IMR-90 (cell line): ENCODE measurements around the gene GJA8.

Experiments
- CEBPB ChIP-seq: IDR thresholded peaks from 2 replicates; pipeline ENCODE4 v1.6.1; 2012; ENCODE audit warnings: low read depth, low read length, improper control_type of control experiment
- CHD1 ChIP-seq: IDR thresholded peaks from 2 replicates; pipeline ENCODE4 v1.6.1; 2012; ENCODE audit warnings: low read depth, low read length, improper control_type of control experiment
- CTCF ChIP-seq: conservative IDR thresholded peaks from 2 replicates; pipeline ENCODE4 v1.5.1; 2012; ENCODE audit warnings: mild to moderate bottlenecking, low read depth, low read length, improper control_type of control experiment
- MXI1 ChIP-seq: IDR thresholded peaks from 2 replicates; pipeline ENCODE4 v1.6.1; 2012; ENCODE audit warnings: low read depth, mild to moderate bottlenecking, low read length, moderate library complexity, borderline replicate concordance
- POLR2A ChIP-seq: IDR thresholded peaks from 2 replicates; pipeline ENCODE4 v1.6.1; 2012; ENCODE audit warnings: mild to moderate bottlenecking, low read depth, low read length
- RFX5 ChIP-seq: IDR thresholded peaks from 2 replicates; pipeline ENCODE4 v1.8.0; 2012; ENCODE audit warnings: low read depth, mild to moderate bottlenecking, low read length, moderate library complexity
- SMC3 ChIP-seq: fragments of 150-350 bp; IDR thresholded peaks from 2 replicates; pipeline ENCODE4 v1.6.1; 2016; ENCODE audit warnings: low read depth, mild to moderate bottlenecking, antibody characterized with exemption, low read length, moderate library complexity

GRCh38 chr1:147913362-147913942 lies 10.9 kb downstream of the GJA8 start:
- no peak for TF ChIP-seq CTCF
- no peak for TF ChIP-seq POLR2A
- no peak for TF ChIP-seq MXI1
- TF ChIP-seq RFX5, result no peak
- TF ChIP-seq SMC3, result no peak
- no peak for TF ChIP-seq CHD1
- TF ChIP-seq CEBPB, result no peak
